ENCODE measurements around the gene PLEKHS1. TPM values are rescaled to one million over a fixed set of nuclear protein-coding genes. Genes with fewer than 3 reads are reported as not detected.

Gene PLEKHS1
- total RNA-seq, 1 donor from 2014 or later, result not detected

DNA sequence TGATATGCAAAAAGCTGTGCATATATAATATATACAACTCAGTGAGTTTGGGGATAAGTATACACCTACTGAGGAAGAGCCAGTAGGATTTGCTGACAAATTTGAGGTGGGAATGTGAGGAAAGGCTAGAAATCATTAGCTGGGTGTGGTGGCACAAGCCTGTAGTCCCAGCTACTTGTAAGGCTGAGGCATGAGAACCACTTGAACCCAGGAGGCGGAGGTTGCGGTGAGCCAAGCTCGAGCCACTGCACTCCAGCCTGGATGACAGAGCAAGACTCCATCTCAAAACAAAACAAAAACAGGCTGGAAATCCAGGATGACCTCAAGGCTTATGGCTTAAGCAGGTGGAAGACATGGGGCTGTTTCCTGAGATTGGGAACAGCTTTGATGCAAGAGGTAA is 10.6 kb upstream of the PLEKHS1 start:
- TF ChIP-seq, protein P1, sequence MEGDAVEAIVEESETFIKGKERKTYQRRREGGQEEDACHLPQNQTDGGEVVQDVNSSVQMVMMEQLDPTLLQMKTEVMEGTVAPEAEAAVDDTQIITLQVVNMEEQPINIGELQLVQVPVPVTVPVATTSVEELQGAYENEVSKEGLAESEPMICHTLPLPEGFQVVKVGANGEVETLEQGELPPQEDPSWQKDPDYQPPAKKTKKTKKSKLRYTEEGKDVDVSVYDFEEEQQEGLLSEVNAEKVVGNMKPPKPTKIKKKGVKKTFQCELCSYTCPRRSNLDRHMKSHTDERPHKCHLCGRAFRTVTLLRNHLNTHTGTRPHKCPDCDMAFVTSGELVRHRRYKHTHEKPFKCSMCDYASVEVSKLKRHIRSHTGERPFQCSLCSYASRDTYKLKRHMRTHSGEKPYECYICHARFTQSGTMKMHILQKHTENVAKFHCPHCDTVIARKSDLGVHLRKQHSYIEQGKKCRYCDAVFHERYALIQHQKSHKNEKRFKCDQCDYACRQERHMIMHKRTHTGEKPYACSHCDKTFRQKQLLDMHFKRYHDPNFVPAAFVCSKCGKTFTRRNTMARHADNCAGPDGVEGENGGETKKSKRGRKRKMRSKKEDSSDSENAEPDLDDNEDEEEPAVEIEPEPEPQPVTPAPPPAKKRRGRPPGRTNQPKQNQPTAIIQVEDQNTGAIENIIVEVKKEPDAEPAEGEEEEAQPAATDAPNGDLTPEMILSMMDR (IDR thresholded peaks at IDR 0.05), result no peak
- Mint-ChIP-seq H3K27ac (ENCODE audit: unreplicated experiment) (no peak overlapping the region), H3K36me3 (ENCODE audit: low read depth) (no peaks in the 10 kb centered on the region), H3K4me1 (ENCODE audit: low read depth) (peaks cover 14% of the 10 kb centered on the region), H3K27me3 (ENCODE audit: low read depth) (peaks cover 8% of the 10 kb centered on the region), H3K4me3 (ENCODE audit: unreplicated experiment) (no peak overlapping the region), H3K9me3 (ENCODE audit: low read depth) (no peaks in the 10 kb centered on the region)
- DNase-seq (ENCODE audit: low spot score), result no peak

DNA sequence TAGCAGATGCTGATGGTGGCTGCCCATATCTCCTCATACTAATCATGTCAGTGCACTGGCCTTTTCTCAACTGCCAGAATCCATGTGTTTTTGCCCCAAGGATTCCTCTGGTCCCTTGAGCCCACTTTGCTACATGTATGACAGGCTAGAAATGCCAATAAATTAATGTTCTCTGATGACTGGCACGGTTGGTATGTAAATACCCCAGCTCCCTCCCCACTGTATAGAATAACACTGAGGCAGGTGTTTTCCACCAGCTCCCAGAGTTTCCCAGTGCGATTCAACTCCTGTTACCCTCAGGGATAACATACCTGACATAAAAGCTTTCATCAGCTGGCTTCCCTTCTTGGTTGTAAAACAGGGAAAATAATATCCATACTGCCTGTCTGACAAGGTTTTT is 9.0 kb upstream of the PLEKHS1 start:
- Mint-ChIP-seq H3K27me3 (ENCODE audit: low read depth) (peaks cover 8% of the 10 kb centered on the region), H3K9me3 (ENCODE audit: low read depth) (no peaks in the 10 kb centered on the region), H3K27ac (ENCODE audit: unreplicated experiment) (no peak overlapping the region), H3K36me3 (ENCODE audit: low read depth) (no peaks in the 10 kb centered on the region), H3K4me1 (ENCODE audit: low read depth) (peaks cover 8% of the 10 kb centered on the region), H3K4me3 (ENCODE audit: unreplicated experiment) (no peak overlapping the region)
- TF ChIP-seq, protein P1 (IDR thresholded peaks at IDR 0.05), result no peak
- no peak for DNase-seq (ENCODE audit: low spot score)

DNA sequence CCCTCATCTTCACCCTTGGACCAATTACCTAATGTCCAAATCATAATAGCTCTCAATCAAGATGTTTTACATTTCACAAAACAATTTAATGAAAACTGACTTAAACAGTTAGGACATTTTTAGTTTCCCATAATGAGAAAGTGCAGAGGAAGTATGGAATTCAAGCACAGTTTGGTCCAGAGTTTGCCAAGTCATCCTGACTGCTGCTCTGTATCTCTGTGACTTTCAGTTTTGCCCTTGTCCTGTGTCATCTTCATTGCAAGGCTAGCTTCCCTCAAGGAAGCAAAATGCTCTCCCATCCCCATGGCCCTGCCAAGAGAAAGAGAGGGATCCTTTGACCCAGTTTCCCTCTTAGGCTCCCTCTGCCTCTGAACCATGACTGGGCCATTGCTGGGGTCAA is 7.9 kb upstream of the PLEKHS1 start:
- Mint-ChIP-seq H3K4me1 (ENCODE audit: low read depth) (peaks cover 8% of the 10 kb centered on the region), H3K36me3 (ENCODE audit: low read depth) (no peaks in the 10 kb centered on the region), H3K4me3 (ENCODE audit: unreplicated experiment) (no peak overlapping the region), H3K27me3 (ENCODE audit: low read depth) (peaks cover 8% of the 10 kb centered on the region), H3K27ac (ENCODE audit: unreplicated experiment) (no peak overlapping the region), H3K9me3 (ENCODE audit: low read depth) (no peaks in the 10 kb centered on the region)
- TF ChIP-seq, protein P1 (IDR thresholded peaks at IDR 0.05), result no peak
- DNase-seq (ENCODE audit: low spot score), result no peak

DNA sequence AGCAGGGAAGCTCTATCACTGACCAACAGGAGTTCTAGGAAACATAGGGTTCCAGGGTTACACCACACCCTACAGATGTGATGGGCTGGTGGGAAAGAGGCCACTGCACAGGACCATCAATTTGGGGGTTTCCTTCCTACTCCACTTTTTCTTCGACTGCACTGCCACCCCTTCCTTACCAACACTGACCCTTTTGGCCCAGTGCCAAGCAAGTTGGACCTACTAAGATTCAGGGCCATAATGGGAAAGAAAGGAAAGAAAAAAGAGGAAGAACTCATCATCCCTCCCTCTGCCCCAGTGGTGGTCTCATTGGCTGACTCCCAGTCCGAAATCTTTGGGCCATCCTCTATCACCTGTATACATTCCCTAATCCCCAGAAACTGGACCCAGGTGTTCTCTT is 6.1 kb upstream of the PLEKHS1 start:
- H3K4me3 Mint-ChIP-seq (ENCODE audit: unreplicated experiment), result no peak overlapping the region
- H3K27ac Mint-ChIP-seq (ENCODE audit: unreplicated experiment), result no peak overlapping the region
- H3K4me1 Mint-ChIP-seq (ENCODE audit: low read depth), result peaks cover 8% of the 10 kb centered on the region
- TF ChIP-seq, protein P1 (IDR thresholded peaks at IDR 0.05), result no peak
- no peaks in the 10 kb centered on the region for H3K9me3 Mint-ChIP-seq (ENCODE audit: low read depth)
- H3K27me3 Mint-ChIP-seq (ENCODE audit: low read depth), result peaks cover 3% of the 10 kb centered on the region
- H3K36me3 Mint-ChIP-seq (ENCODE audit: low read depth), result no peaks in the 10 kb centered on the region
- DNase-seq (ENCODE audit: low spot score), result no peak

DNA sequence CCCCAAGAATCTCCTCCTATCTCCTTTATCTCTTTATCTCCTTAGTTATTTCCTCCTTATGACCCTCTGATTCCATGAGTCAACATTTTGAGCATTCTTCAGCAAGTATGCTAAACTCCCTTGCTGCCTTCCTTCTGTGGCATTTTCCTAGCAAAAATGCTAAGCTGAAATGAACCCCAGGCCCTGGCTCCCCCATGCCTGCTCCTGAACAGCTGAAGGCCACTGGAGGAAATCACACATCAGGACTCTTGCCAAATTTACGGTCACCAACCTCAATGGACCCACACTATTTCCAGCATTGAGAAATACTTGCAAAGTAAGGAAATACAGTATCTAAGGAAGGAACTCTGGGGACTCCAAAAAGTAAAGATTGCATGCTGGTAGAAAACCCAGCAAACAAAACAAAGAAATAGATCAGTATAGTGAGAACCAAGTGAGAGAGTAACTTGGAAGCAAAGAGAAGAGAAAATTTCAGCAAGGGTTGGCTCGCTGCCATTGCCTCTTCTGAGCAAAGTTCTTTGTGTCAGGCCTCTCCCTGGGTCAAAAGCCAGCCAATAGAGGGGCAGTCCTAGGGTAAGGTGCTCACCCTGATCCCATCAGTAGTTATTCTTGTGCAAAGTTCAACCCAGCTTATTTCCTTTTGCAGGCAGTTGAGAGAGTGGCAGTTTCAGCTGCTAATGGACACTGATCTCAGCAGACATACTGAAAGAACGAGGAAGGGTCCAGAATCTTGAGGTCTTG is 5.1 kb upstream of the PLEKHS1 start:
- no peak overlapping the region for H3K4me3 Mint-ChIP-seq (ENCODE audit: unreplicated experiment)

More for the DNA sequence above, 5.1 kb upstream of the PLEKHS1 start:
- no peaks in the 10 kb centered on the region for H3K36me3 Mint-ChIP-seq (ENCODE audit: low read depth)
- peaks cover 13% of the 10 kb centered on the region for H3K4me1 Mint-ChIP-seq (ENCODE audit: low read depth)
- TF ChIP-seq, protein P1 (IDR thresholded peaks at IDR 0.05), result no peak
- no peak overlapping the region for H3K27ac Mint-ChIP-seq (ENCODE audit: unreplicated experiment)
- DNase-seq (ENCODE audit: low spot score), result no peak
- no peaks in the 10 kb centered on the region for H3K9me3 Mint-ChIP-seq (ENCODE audit: low read depth)
- H3K27me3 Mint-ChIP-seq (ENCODE audit: low read depth), result peaks cover 3% of the 10 kb centered on the region
